ENCODE data around the gene TULP1.
"Not testable (repeated sequence)": the region's sequence is repeated elsewhere in the genome, so short reads cannot be mapped to it uniquely, and the experiment has no call there.

The TULP1 gene

DNA sequence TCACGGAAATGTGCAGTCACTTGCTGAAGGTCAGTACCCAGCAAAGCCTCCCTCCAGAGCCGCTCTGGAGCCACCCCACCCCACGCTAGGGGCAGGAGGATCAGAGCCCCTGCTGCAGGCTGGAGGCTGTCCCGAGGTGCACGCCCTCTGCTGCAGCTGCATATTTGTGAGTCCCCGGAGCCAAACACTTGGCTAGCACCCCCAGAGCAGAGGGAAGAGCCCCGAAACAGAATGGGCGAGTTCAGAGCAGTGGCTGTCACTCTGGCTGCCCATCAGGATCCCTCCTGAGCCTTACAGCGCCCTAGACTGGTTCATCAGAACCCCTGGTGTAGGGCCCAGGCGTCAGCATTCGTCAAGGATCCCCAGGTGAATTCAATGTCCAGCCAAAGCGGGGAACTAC lies 9.5 kb upstream of the TULP1 start:
- DNase-seq, result no peak

DNA sequence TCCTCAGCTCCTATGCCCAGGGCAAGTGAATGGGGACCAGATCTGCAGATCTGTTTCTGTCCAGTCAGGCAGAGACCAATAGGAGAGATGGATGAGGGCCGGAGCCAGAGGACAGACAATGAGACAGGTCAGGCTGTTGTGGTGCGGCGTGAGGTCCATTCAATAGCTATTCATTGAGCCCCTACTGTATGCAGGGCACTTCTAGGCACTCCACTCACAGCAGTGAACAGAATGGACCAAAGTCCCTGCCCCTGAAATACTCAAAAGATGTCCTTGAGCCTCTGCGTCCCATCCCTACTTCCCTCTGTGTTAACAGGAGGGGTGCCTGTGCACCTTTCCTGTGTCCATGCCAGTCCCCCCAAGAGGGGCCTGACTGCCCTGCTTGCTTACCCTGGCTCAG lies 8.5 kb upstream of the TULP1 start:
- no peak for DNase-seq

DNA sequence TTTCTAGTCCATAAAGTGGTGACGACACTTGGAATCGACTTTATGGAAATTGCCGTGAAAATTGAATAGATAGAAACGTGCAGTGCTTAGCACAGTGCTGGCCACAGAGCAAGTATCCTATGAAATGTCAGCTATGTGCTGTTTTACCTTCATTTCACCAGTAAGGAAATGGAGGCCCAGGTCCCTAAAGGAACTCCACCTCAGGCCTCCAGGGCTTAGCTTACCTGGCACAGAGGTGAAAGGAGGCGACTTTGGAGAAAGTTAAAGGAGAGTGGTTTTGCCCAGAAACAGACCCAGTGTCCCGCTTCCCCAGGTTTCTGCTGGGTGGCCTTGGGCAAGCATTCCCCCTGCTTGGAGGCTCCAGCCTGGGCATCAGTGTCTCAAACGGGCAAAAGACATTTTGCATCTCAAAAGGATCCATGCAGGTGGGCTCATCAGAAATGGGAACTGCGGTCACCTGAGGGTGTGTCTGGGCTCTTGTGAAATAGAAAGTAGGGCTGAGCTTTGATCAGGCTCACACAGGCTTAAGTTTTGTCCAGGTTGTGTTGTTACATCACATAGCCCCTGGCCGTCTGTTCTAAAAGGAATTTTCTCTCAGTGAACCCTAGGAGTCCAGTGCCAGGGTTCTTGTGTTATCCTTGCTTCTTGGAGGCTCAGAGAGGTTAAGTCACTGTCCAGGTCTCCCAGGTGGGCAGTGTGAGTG lies 6.8 kb upstream of the TULP1 start:
- DNase-seq, result no peak

DNA sequence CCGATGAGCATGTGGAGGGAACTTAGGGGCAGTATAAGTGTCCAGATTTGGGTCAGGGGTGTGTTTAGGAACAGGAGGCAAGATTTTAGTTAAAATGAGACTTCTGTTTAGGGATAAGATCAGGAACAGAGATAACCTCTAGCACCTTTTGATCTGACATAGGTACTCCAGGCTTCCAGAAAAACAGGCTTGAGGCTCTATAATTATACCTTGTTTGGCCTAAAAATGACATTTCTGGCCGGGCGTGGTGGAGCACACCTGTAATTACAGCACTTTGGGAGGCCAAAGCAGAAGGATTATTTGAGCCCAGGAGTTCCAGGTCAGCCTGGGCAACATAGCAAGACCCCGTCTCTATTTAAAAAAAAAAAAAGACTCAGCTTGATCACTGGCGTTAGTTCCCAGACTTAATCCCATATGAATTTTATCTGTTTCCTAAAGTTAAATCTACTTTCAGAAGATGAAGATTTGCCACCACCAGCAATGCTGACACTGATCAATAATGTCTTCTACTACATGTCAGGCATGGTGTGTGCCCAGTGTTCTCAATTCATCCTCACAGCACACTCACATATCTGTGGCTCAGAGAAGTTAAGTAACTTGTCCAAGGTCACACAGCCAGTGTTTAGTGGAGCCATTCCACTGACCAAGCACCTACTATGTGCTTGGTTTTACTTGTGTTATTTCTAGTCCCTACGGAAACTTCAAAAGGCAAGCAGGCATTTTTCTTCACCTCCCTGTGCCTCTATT lies 6.0 kb upstream of the TULP1 start:
- DNase-seq, result no peak

DNA sequence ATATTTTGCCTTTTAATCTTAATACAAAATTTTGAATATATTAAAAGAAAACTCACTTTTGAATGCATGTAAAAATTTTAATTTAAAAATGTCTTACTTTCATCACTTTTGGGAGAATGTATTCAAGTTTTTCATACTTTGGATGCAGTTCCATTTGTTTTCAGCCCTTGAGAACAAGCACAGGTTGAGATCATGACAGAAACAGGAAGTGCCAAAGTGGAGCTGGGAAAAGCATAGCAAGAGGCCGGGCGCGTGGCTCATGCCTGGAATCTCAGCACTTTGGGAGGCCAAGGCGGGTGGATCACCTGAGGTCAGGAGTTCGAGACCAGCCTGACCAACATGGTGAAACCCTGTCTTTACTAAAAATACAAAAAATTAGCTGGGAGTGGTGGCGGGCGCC lies 5.3 kb upstream of the TULP1 start:
- DNase-seq, result not testable (repeated sequence)

DNA sequence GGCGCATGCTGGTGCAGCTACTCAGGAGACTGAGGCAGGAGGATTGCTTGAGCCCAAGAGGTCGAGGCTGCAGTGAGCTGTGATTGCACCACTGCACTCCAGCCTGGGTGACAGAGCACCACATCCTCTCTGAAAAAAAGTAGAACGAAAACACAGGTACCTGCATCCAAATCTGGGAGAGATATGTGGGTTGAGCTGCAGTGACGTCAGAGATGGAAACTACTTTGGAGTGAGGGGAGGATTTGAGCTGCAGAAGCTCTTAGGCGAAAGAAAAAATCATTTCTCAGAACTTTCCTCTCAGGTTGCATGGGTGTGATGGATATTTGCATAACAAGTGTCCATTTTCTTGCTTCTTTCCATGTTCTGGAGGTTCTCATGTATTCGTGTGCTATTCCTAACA lies 4.0 kb upstream of the TULP1 start:
- DNase-seq, result no peak

DNA sequence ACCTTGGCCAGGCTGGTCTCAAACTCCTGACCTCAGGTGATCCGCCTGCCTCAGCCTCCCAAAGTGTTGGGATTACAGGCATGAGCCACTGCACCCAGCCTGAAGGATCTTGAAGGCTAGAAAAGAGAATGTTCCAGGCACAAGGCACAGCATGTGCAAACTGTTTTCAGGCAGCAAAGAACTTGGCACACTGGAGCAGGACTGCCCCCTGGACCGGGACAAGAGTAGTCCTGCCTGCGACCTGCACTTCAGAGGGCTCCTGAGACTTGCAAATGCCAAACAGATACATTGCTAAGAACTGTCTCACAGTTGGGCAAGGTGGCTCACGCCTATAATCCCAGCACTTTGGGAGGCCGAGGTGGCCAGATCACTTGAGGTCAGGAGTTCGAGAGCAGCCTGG lies 3.2 kb upstream of the TULP1 start:
- not testable (repeated sequence) for DNase-seq

DNA sequence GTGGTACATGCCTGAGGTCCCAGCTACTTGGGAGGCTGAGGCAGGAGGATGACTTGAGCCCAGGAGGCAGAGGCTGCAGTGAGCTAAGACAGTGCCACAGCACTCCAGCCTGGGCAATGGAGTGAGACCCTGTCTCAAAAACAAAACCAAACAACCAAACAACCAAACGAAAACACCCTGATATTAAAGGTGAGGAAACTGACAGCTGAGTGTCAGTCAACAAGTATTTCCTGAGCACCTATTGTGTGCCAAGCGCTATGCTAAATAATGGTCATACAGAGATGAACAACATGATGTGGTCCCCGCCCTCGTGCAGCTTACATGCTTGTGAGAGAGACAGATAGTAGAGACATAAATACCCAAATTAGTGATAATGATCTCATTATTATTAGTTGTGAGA lies 1.9 kb upstream of the TULP1 start:
- no peak for DNase-seq

DNA sequence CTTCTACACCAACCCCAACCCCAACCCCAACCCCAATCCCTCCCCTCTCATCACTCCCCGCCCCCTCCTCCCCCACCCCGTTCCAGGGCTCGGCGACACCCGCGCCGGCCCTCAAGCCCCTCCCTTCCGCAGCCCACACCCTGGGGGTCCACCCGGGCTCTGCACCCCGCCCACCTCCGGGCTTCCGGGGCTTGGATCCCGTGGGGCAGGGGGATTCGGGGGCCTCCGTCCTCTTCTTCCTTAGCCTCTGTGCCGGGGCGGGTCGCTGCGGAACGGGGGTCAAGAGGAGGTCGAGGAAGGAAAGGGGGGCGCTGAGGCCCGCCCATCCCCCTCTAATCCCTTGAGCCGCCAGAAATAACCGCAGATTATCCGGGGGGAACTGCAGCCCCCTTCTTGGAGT lies 690 bp downstream of the TULP1 start:
- no peak for DNase-seq

DNA sequence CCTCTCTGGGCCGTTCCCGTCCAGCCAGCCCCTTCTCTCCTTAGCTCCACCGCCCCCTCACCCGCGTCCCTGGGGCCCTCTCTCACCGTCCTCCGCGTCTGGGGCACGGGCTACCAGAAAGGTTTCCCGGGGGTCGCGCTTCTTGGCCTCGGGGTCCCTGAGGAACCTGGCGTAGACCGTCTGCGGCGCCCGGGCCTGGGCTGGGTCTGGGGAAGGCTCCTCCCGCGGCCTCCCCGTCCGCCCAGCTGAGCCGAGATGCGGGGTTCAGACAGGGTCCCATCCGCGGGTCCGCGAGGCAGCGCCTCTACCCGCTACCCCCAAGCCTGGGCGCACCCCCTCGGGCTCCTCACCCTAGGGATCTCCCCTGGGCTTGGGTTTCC lies 1.1 kb downstream of the TULP1 start:
- DNase-seq, result no peak

DNA sequence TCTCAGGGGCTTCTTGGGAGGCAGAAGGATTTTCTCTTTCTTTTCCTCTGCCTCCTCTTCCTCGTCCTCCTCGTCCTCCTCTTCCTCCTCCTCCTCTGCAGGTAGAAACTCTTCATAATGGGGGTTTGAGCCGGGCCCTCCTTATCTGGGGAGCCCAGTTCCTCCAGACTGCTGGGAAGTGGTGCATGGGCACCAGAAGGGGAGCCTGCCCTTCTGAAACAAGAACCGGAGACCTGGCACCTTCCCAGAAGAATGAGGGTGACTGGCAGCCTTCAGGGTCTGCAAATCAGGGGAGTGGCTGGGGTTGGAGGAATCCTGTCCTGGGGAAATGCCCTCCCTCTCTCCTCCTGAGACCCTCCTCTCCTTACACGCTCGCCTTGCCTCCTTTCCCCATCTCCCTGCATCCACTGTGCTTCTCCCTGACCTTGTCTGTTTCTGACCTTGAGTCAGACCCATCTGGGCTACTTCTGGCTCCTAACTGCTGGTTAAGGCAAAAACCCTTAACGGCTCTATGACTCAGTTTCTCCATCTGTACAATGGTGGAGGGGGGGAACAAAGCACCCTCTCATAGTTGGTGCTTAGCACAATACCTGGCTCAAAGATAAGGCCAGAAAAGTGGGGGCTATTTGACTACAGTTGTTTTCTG lies 1.7 kb downstream of the TULP1 start:
- no peak for DNase-seq

DNA sequence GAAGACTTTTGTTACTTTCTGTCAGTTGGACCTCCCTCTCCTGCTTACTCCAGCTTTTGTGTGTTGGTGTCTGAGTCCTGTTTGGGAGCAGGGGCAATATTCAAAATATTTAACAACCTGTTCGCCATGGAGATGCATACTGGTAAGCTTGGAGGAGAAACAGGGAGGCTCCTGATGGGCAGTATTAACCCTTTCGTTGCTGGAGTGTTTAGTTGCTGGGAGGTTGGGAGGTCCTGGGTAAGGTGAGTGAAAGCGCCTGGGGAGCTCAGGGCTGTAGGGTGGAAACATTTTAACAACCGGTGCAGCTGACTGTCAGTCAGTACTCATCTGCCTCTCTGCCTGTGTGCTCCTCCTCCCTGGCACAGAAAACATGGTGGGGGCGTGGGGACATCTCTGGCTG lies 4.2 kb downstream of the TULP1 start:
- no peak for DNase-seq

DNA sequence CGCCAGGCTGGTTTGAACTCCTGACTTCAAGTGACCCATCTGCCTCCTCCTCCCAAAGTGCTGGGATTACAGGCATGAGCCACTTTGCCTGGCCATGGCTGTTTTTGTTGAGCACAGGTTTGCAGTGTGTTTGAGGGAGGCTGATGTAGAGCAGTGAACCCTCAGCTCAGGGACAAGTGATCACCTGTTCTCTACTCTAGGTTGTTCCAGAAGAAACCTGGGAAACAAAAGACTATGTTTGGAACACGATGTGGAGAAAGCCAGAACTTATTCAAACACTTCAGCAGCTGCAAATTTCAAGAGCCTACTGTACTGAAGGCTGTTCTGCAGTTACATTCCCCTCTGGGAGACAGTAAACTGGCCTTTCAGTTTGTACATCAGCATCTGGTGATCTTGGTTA lies 4.7 kb downstream of the TULP1 start:
- DNase-seq, result no peak

DNA sequence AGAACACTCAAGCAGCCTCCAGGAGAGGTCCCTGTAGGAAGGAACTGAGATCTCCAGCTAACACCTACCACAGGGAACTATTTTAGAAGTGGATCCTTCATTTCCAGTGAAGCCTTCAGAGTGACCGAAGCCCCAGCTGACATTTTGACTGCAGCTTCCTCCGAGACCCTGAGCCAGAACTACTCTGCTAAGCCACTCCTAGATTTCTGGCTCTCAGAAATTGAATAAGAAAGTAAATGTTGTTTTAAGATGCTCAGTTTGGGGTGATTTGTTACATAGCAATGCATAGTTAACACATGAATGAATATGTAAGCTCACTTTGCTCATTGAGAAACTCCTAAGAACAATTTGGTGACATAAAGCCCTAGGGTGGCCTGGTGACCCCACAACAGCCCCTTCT lies 5.5 kb downstream of the TULP1 start:
- DNase-seq, result no peak

DNA sequence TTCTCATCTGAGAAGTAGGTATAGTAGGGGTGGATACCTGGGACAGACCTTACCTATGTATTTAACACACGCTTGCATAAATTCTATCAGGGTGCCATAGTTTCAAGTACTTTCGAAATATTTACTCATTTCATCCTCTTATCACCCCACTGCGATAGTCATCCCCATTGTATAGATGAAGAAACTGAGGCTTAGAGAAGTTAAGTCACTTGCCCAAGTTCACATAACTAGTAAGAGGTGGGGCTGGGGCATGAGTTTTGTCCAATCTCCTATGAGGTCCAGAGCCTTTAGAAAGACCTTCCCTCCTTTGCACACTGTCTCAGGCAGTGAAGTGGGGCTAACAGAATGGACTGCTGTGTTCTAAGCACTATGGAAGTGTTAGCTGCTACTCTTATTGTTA lies 6.2 kb downstream of the TULP1 start:
- no peak for DNase-seq

DNA sequence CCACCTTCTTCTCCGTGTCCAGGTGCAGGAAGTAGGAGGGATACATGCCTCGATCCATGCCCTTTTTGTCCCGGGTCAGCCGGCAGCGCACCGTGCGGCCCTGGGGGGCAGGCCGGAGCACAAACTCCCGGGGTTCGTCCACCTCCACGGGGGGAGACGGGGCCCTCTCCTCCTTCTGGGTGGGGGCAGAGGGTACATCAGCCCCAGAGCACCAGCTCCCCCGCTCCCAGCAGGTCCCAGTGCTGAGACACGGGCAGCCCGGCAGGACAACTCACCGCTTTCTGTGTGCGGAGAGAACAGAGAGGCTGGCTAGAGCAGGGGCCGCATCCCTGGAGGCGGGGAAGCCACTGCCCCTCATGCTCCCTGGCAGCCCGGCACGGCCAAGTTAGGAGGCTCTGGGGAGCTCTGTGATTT lies 6.7 kb downstream of the TULP1 start:
- no peak for DNase-seq

DNA sequence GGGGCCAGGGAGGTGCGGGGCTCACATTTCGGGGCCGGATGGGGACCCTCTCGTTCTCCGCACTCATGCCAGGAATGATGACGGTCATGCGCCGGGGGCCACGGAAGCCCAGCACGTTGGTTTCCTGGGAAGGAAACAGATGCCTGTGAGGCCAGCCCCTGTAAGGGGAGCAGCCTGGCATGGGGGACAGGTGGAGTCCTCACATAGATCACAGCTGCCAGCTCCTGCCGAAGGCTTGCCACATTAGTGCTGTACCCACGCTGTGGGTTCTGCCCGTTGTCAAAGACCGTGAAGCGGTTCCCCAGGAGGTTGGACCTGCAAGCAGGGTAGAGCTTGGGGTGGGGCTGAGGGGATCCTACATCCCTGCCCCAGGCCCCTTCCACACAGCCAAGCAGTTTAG lies 9.2 kb downstream of the TULP1 start:
- DNase-seq, result no peak

DNA sequence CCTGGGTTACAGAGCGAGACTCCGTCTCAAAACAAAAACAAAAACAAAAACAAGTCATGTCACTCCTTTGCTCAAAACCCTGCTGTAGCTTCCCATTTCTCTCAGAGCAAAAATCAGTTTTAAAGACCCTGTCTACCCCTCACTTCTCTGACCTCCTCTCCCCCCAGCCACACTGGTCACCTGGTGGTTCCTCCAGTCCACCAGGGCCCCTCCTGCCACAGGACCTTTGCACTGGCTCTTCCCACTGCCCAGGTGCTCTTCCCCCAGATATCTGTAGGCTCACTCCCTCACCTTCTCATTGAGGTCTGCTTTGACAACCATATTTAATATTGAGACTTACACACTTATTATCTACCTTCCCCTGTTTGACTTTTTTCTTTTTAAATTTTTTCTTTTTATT lies 10.9 kb downstream of the TULP1 start:
- no peak for DNase-seq

DNA sequence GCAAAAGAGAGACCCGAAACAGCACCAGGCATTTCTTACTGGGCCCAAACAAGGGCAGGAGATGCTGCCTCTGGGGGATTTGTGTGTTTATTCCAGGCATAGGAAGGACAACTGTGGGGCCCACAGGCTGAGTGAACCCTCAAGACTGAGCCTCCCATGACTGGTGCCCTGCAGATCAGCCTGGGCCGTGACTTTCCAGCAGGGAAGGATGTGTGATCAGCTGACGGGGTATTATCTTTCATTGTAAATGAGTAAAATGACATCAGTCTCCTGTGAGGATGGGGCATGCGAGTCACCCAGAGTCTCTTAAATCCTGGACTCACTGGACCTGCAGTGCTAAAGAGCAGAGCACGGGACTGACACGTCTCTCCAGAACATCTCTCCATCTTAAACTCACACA lies 11.9 kb downstream of the TULP1 start:
- DNase-seq, result no peak

DNA sequence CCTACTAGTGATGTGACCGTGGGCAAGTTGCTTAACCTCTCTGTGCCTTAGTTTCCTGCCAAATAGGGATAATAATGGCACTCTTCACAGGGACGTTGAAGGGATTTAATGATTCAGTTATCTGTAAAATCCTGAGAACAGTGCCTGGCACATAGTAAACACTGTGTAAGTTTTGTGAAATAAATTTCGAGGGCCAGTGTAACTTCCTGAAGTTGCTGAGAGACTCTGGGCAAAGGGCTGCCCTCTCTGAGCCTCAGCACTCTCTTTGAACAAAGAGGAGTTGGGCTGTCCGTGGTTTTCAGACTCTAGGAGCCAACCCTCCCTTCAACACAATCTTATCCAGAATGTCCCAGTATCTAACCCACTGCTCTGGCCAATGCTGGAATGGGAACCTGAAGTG lies 13.3 kb downstream of the TULP1 start:
- DNase-seq, result no peak

DNA sequence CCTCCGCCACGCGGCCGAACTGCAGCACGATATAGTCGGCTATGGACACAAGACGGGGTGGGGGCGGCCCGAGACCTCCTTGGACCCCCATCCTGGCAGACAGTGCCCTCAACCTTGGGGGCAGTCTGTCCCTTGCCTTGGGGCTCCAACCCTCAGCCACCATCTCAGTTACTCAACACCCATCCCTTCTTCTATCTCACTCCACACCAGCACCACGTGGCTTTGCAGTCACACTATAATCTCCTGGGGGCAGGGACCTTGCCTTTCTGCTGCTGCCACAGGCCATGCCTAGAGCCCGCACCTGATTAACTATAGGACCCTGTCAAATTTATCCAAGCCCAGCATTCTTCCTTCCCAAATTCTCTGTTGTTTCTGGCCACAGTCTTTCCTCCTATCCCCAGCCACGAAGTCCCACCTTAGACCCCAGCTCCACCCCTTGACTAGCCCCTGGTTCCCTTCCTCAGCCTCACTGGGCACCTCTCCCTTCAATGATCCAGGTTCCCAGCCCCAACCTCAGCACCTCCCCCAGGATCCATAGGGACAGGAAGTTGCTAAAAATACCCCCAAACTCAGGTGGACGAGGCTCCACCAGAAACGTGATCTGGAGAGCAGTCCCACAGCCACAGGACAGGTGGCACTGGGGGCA lies 14.2 kb downstream of the TULP1 start:
- DNase-seq, result no peak

Measured in anterior cingulate cortex (tissue), 58 donors.